Right lung (tissue), 5 donors: ENCODE results near the gene DNLZ. TPM values are rescaled to one million over a fixed set of nuclear protein-coding genes. Genes with fewer than 3 reads are reported as not detected.

Experiments
- DNase-seq, 2 donors: peaks; one replicate each; pipeline ENCODE4 v3.0.0-alpha.2; 2013
- polyA plus RNA-seq, 5 donors: library from polyadenylated mRNA; unstranded; fragments of 120-200 nt; gene quantifications; one replicate each; pipeline versions ENCODE4 v1.2.1 to v1.2.3, GENCODE V29; 2013; ENCODE audit warnings: inconsistent platforms in 1 of 5, low replicate concordance in 1 of 5; ENCODE audit not compliant: insufficient read length in 5 of 5, insufficient read depth in 1 of 5

DNLZ gene
- polyA plus RNA-seq, 5 donors = 3.6 to 13.8 (median 5.8) TPM

GRCh38 chr9:136345281-136346156, 18.0 kb downstream of the DNLZ start:
- DNase-seq = no peak

- no peak for DNase-seq
Observed at GRCh38 chr9:136344544-136345280, 18.8 kb downstream of the DNLZ start.

DNA sequence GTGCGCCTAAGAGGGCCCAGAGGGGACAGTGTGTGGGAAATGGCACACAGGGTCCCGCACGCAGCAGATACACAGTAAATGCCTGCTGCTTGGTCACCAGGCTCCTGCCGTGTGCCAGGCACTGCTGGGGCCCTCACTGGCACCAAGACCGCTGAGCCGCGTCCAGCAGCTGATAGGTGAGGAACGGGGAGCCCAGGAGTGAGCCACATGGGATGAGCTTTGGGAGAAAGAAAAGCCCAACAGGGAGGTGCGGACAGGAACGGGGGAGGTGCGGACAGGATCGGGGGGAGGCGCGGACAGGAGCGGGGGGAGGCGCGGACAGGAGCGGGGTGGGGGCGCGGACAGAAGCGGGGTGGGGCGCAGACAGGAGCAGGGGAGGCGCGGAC, 19.7 kb downstream of the DNLZ start:
- no peak for DNase-seq

- DNase-seq = no peak
Observed at GRCh38 chr9:136343121-136343883, 20.2 kb downstream of the DNLZ start.

DNA sequence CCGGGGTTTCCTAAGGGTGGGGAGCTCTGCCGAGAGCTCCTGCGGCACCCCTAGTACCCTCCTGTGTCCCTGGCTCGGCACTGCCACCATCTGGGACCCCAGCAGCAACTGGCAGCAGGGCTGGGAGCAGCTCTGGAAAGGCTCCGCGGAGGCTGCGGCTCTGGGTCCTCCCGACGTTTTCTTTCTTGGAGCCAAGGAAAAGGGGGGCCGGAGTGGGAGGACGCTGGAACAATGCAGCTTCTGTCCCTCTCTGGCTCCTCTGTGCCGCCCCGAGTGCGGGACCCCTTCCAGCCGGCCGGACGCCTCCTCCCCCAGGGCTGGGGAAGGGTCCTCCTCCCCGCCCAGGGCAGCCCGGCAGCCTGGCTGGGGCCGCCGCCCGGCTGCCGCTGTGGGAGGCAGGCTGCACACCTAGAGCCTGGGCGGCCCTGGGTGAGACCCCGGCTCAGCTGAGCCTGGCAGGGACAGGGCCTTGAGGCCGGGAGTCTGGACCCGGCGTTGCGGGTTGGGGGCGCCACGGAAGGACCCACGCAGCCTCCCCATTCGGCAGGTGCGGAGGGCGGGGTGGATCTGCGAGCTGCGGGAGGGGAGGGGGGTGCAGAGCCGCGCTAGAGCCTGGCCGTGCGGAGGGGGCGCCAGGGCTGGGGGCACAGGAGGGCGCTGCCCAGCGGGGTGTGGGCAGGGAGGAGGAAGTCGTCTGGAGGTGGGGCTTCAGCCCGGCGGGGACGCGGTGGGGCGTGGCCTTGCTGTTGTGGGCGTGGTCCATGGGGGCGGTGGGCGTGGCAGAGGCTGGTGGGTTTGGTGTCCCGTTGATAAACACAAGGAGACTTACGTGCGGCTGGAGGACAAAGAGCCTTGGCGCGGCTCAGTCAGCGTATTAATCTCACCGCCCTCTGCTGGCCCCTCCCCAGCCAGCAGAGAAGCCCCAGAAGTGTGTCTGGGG, 21.1 kb downstream of the DNLZ start:
- peak; percentile 75 to 80 for DNase-seq

DNA sequence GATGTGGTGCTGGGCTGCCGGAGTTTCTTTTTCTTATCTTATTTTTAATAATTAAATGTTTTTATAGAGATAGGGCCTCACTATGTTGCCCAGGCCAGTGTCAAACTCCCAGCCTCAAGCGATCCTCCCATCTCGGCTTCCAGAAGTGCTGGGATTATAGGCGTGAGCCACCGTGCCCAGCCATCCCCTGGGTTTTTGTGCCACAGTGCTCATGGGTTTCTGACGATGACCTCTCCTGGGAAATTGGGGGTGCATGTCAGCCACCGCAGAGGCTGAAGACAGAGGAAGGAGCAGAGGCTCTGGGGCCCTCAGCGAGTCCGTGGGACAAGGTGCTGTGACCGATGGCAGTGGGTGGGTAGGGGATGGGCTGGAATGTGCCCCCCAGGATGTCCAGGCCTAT, 21.8 kb downstream of the DNLZ start:
- no peak for DNase-seq

DNA sequence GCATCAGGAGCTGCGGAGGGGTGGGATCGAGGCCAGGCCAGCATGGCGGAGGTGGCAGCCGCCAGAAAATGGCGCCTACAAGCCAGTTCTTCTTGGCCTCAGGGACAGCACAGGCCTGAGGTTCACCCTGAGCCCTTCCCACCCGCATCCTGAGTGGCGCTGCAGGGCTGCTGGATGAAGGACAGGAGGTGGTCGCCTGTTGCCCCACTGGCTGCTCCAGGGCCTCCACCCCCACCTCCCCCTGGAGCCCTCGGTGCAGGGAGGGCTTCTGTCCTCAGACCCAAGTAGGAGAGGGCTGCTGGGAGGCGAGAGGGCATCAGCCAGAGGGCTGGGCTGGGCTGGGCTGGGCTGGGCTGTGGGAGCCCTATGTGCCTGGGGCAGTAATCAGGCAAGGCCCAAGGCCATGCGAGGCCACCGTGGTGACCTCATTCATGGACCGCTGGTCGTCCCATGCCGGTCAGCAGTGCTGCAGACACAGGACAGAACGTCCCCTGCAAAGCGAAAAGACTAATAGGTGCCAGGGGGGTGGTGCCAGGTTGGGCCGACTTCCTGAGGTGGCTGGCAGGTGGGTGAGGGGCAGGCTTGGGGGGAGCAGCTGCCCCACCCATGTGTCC, 22.4 kb downstream of the DNLZ start:
- DNase-seq = no peak

DNA sequence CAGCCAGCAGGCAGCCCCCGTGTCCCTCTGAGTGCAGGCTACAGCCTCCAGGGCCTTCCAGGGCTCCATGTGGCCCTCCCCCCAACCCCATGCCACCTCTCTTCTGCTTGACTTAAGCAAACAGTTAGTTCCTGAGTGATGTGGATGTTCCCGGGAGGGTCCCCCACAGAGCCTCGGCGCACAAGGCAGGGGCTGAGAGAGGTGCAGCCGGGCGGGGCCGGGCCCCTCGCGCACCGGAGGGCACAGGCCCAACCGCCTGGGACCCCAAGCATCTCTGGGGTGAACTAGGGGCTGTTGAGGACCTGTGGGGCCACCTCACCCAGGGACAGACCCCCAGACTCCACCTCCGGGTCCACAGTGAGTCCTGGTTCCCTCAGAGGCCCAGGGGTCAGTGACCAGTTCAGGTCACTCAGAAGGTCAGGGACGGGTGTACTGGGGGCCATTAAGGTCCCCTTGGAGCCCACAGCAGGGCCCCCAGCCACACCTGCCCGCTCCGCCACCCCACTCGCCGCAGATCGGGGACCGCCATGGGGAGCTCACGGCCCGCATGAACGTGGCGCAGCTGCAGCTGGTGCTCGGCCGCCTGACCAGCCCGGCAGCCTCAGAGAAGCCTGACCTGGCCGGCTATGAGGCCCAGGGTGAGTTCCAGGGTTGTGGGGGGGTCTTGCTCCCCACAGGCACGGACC, 23.0 kb downstream of the DNLZ start:
- no peak for DNase-seq

DNA sequence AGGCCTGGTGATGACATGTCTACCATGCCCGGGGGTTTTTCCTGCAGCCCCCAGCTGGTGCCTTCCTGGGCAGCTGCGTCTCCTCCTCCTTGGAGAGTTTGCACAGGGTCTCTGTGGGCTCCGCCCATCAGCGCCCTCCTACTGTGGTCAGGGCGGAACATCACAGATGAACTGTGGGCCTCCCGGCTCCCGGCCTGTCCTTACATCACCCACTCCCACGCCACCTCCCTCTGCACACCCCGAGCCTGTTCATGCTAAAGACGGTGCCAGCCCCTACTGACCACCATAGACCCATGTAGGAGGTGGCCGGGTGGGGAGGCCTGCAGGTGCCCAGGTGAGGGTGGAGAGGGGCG, 23.6 kb downstream of the DNLZ start:
- DNase-seq = no peak

GRCh38 chr9:136339173-136339957, 24.2 kb downstream of the DNLZ start:
- DNase-seq = no peak

GRCh38 chr9:136338511-136338910, 25.0 kb downstream of the DNLZ start:
- no peak for DNase-seq

GRCh38 chr9:136337416-136338395, 25.8 kb downstream of the DNLZ start:
- DNase-seq = no peak

DNA sequence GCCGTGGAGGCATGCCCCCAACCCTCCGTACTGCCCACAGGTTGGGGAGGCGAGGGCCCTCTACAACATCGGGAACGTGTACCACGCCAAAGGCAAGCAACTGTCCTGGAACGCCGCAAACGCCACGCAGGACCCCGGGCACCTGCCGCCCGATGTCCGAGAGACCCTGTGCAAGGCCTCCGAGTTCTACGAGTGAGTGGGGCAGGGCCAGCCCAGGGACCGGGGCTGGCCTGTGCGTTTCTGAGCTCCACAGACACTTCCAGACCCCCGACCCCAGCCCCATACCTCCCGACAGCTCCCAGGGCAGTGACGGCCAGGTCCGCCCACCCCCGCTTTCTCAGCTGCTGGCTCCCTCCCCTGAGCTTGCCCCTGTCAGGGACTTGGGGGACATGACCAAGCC, 26.7 kb downstream of the DNLZ start:
- DNase-seq = no peak

DNA sequence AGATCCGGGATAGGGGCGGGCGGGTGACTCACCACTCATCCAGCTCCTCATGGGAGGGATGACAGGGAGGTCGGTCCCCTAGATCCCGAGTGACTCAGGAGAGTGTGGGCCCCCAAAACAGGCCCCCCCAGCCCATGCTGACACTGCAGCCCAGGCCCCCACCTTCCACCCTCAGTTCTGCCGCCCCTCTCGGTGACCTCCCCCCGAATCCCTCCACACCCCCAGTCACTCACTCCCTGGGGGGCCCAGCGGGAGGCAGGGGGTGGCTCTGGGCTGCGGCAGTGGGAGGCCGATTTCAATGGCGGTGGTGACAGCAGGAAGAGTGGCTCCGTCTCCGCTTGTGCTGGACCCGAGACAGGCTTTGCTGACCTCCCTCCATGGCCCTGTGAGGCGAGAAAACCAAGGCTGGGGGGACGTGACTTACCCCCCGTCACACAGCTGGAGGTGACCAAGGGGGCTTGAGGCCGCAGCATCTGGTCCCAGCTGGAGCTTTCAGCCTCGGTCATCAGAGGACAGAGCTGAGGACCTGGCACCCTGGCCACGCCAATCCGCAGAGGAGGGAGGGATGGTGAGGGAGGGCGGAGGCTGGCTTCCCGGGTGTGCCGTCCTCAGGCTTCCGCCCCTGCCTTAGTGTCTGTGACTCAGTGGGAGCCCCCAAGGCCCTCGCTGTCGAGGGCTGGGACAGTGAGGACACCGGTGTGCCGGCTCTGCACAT, 27.2 kb downstream of the DNLZ start:
- DNase-seq = no peak

- DNase-seq = no peak
Observed at GRCh38 chr9:136335296-136336155, 28.0 kb downstream of the DNLZ start.

DNA sequence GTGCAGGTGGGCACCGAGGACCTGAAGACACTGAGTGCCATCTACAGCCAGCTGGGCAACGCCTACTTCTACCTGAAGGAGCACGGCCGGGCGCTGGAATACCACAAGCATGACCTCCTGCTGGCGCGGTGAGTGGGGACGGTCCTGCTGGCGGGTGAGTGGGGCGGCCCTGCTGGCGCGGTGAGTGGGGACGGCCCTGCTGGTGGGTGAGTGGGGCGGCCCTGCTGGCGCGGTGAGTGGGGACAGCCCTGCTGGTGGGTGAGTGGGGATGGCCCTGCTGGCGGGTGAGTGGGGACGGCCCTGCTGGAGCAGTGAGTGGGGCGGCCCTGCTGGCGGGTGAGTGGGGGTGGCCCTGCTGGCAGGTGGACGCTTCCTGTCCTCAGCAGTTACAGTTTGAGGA, 29.0 kb downstream of the DNLZ start:
- DNase-seq = no peak
